A673 (cell line): ENCODE data around the gene PI4K2A.

Source experiments
- EZH2 ChIP-seq: fragments of 200-600 bp; sonication (generic); IDR thresholded peaks from 2 replicates; pipeline ENCODE4 v1.6.1; 2017; ENCODE audit warnings: borderline replicate concordance, low read depth, mild to moderate bottlenecking, mixed read lengths, antibody characterized with exemption, low read length; ENCODE audit not compliant: poor library complexity, severe bottlenecking
- TF ChIP-seq, protein P1 (sequence below): fragments of 300-800, 200-600 bp; sonication (generic); conservative IDR thresholded peaks from 2 replicates; pipeline ENCODE4 v1.5.1; 2017; ENCODE audit warnings: low read depth, mild to moderate bottlenecking, antibody characterized with exemption, low read length, moderate library complexity, mixed read lengths

DNA sequence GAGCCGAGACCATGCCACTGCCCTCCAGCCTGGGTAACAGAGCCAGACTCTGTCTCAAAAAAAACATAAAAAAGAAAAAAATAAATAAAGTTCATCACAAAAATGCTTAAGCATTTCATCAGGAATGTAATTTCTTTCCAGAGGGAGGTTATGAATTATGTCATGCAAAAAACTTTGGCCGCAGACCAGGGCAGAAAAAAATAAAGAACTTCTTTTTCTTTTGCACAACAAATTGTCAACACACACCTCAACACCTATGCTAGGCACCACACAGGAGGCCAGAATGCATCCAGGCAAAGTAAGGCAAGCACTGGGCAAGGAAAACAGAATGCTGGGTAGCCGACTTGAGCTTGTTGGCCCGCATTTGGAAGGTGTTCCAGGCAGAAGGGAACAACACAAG is 47.0 kb upstream of the PI4K2A start:
- TF ChIP-seq, protein P1, sequence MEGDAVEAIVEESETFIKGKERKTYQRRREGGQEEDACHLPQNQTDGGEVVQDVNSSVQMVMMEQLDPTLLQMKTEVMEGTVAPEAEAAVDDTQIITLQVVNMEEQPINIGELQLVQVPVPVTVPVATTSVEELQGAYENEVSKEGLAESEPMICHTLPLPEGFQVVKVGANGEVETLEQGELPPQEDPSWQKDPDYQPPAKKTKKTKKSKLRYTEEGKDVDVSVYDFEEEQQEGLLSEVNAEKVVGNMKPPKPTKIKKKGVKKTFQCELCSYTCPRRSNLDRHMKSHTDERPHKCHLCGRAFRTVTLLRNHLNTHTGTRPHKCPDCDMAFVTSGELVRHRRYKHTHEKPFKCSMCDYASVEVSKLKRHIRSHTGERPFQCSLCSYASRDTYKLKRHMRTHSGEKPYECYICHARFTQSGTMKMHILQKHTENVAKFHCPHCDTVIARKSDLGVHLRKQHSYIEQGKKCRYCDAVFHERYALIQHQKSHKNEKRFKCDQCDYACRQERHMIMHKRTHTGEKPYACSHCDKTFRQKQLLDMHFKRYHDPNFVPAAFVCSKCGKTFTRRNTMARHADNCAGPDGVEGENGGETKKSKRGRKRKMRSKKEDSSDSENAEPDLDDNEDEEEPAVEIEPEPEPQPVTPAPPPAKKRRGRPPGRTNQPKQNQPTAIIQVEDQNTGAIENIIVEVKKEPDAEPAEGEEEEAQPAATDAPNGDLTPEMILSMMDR, result no peak
- TF ChIP-seq EZH2, result no peak
